ENCODE data around the gene METTL9.

- TF ChIP-seq CTCF (IDR thresholded peaks at IDR 0.05; ENCODE audit: poor library complexity) (no peak), EZH2 (IDR thresholded peaks at IDR 0.05; ENCODE audit: borderline replicate concordance) (no peak), EZH2phosphoT487 (IDR thresholded peaks at IDR 0.05; ENCODE audit: low read depth, severe bottlenecking, unreplicated experiment) (no peak)
These were observed 11.8 kb downstream of the METTL9 start for GRCh38 chr16:21611198-21611555.

Data from hepatocyte (in vitro differentiated cells).